Gastrocnemius medialis (tissue), 4 donors: ENCODE results near the gene KCTD14.

Experiments used
- CTCF ChIP-seq, 5 experiments: fragments of 450-650 bp in 3 of 5; fragments of 200-600 bp in 2 of 5; sonication (generic) in 2 of 5; IDR thresholded peaks in 4 of 5; conservative IDR thresholded peaks in 1 of 5; 1 replicate in 4 of 5; 2 replicates in 1 of 5; pipeline ENCODE4 v1.5.1; 2016 to 2019; ENCODE audit warnings: antibody characterized with exemption in 5 of 5, mild to moderate bottlenecking in 3 of 5, moderate library complexity in 3 of 5
- POLR2A ChIP-seq, 2 donors: fragments of 450-650 bp; IDR thresholded peaks; one replicate each; pipeline ENCODE4 v1.6.1; 2017; ENCODE audit warnings: antibody characterized with exemption in 2 of 2, mild to moderate bottlenecking in 2 of 2, moderate library complexity in 2 of 2

- TF ChIP-seq CTCF (IDR thresholded peaks at IDR 0.05 in 4 of 5, conservative IDR thresholded peaks at IDR 0.05 in 1 of 5) (no peak), POLR2A (IDR thresholded peaks at IDR 0.05) (no peak)
Observed at GRCh38 chr11:78067704-78068103, 44.6 kb upstream of the KCTD14 start.
